ENCODE results near the gene APOM.

The APOM gene

DNA sequence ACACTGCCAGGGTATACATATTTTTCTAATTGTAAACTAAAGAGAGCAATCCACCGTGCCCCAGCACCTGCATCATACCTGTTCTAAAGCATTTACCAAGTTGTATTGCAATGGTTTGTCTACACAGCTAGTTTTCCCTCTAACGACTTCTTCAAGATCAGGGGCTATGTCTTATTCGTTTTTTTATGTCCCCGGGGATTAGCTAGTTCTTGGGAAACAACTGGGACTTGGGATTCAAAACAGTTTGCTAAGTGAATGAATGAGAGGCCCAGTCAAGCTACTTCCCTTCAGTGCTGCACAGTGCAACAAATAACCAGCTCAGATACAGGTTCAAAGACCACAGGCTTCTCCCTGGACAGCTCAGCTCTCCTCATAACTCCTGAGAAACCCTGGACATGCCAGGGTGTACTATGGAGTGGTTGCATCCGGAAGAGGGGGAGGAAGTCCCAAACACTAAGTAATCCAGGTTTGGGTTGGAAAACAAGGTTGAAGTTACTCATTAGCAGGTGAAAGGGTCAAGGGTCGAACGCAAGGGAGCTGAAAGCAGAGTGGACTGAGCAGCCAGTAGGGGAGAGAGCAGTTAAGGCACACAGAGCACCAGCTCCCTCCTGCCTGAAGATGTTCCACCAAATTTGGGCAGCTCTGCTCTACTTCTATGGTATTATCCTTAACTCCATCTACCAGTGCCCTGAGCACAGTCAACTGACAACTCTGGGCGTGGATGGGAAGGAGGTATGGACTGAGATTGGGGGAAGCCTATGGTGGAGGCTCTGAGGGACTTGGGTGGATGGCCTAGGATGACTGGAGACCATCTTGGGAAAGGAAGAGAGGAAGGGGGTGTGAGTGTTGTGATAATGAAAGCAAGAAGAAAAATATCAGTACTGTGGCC, at the start of gene APOM:
Gene APOM (plus strand): TSS at position 546 of the 889 bp plus-strand sequence. CDS start 73 bp downstream, at position 619.
- peaks cover 75% of the 10 kb centered on the region for H3K4me1 Mint-ChIP-seq
- no peak for DNase-seq
- H3K36me3 Mint-ChIP-seq (ENCODE audit: low read depth), result peaks cover 32% of the 10 kb centered on the region
- H3K27ac Mint-ChIP-seq, result peak within 1 kb of the TSS; percentile 83
- peaks cover 4% of the 10 kb centered on the region for H3K27me3 Mint-ChIP-seq (ENCODE audit: low read depth, poor library complexity)
- no peak within 1 kb of the TSS for H3K4me3 Mint-ChIP-seq
- no peak for TF ChIP-seq CTCF (IDR thresholded peaks at IDR 0.05)
- no peaks in the 10 kb centered on the region for H3K9me3 Mint-ChIP-seq

DNA sequence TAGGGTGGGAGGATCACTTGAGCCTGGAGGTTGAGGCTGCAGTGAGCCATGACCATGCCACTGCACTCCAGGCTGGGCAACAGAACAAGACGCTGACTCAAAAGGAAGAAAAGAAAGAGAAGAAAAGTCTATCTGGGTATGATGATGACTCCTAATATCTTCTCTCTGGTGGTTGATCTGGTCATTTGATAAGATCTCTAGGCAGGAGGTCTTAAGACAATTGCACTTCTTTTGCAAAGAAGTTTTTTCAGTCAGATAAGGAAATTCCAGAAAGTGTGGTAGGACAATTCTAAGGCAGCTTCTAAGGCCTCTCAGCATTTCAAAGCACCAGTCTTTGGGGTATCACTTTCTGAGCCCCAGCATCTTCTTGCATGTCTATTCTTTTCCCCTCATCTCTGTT, 48.4 kb upstream of the APOM start:
- H3K4me3 Mint-ChIP-seq, result no peak overlapping the region
- peaks cover 8% of the 10 kb centered on the region for H3K4me1 Mint-ChIP-seq
- no peaks in the 10 kb centered on the region for H3K9me3 Mint-ChIP-seq
- TF ChIP-seq CTCF (IDR thresholded peaks at IDR 0.05), result no peak
- H3K27me3 Mint-ChIP-seq (ENCODE audit: low read depth, poor library complexity), result peaks cover 18% of the 10 kb centered on the region
- no peak overlapping the region for H3K27ac Mint-ChIP-seq
- H3K36me3 Mint-ChIP-seq (ENCODE audit: low read depth), result no peaks in the 10 kb centered on the region
- no peak for DNase-seq

DNA sequence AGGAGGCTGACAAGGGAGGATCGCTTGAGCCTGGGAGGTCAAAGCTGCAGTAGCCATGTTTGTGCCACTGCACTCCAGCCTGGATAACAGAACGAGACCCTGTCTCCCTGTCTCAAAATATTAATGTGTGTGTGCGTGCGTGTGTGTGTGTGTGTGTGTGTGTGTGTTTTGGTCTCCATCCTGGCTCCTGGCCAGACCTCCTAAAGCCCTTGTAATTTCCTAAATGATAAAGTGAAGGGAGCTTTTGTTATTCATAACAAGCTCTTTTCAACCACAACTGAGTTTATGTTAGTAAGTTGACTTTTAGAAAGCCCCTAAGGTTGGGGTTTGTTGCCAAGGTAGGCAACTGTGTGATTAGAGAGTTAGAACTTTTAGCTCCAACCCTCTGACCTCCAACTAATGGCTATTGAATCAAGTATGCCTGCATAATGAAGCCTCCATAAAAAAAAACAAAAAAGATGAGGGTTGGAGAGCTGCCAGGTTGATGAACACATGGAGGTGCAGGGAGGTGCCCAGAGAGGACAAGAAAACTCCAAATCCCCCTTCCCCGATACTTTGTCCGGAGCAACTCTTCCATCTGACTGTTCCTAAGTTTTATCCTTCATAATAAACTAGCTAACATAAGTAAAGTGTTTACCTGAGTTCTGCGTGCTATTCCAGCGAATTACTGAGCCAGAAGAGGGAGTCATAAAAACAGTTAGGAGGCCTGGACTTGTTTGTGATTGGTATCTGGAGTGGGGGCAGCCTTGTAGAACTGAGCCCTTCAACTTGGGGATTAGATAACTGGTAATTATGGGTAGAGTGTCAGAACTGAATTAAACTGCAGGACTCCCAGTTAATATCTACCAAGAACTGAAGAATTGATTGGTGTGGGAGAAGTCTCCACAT, 45.9 kb upstream of the APOM start:
- Mint-ChIP-seq H3K4me1 (peaks cover 19% of the 10 kb centered on the region), H3K36me3 (ENCODE audit: low read depth) (no peaks in the 10 kb centered on the region), H3K27me3 (ENCODE audit: low read depth, poor library complexity) (peaks cover 11% of the 10 kb centered on the region), H3K9me3 (no peaks in the 10 kb centered on the region), H3K27ac (peak overlapping the region; percentile 66), H3K4me3 (no peak overlapping the region)
- no peak for DNase-seq
- TF ChIP-seq CTCF (IDR thresholded peaks at IDR 0.05), result no peak

- no peak overlapping the region for H3K4me3 Mint-ChIP-seq
- no peak for DNase-seq
- H3K27me3 Mint-ChIP-seq (ENCODE audit: low read depth, poor library complexity), result peaks cover 11% of the 10 kb centered on the region
- TF ChIP-seq CTCF (IDR thresholded peaks at IDR 0.05), result no peak
- H3K27ac Mint-ChIP-seq, result peak overlapping the region; percentile 41
- H3K4me1 Mint-ChIP-seq, result peaks cover 31% of the 10 kb centered on the region
- no peaks in the 10 kb centered on the region for H3K36me3 Mint-ChIP-seq (ENCODE audit: low read depth)
- no peaks in the 10 kb centered on the region for H3K9me3 Mint-ChIP-seq
Observed at GRCh38 chr6:31610968-31611367, 44.7 kb upstream of the APOM start.

DNA sequence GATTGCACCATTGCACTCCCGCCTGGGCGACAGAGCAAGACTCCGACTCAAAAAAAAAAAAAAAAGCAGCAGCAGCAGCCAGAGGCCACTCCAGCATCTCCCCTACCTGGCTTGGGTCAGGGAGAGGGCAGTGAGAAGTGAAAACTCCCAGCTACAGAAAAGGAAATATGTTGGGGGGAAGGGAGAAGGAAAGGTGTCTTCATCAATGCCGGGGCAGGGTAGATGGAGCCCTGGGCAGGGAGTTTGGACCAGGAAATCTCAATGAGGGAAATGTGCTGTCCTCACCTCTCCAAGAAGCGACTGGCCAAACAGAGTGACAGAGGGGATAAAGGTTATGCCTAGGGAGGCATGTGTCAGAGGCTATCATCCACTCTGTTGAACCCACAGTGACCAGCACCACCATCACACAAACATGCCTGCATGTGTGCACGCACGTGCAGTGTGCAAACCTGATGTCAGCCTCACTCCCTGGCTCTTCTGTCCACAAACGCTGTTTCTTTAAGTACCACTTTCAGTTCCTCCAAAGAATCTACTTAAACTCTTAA, 41.5 kb upstream of the APOM start:
- no peaks in the 10 kb centered on the region for H3K9me3 Mint-ChIP-seq
- no peak for TF ChIP-seq CTCF (IDR thresholded peaks at IDR 0.05)
- peaks cover 6% of the 10 kb centered on the region for H3K27me3 Mint-ChIP-seq (ENCODE audit: low read depth, poor library complexity)
- peaks cover 47% of the 10 kb centered on the region for H3K4me1 Mint-ChIP-seq
- H3K4me3 Mint-ChIP-seq, result no peak overlapping the region
- no peak overlapping the region for H3K27ac Mint-ChIP-seq
- H3K36me3 Mint-ChIP-seq (ENCODE audit: low read depth), result no peaks in the 10 kb centered on the region
- no peak for DNase-seq

Data from nephron progenitor cell (in vitro differentiated cells).